ENCODE data around the gene UBE3A. TPM values are rescaled to one million over a fixed set of nuclear protein-coding genes. Genes with fewer than 3 reads are reported as not detected.

Gene UBE3A
- polyA plus RNA-seq, 2 of the 4 experiments (the other 2 are of a cell fraction) = 22.3 to 42.2 TPM

DNA sequence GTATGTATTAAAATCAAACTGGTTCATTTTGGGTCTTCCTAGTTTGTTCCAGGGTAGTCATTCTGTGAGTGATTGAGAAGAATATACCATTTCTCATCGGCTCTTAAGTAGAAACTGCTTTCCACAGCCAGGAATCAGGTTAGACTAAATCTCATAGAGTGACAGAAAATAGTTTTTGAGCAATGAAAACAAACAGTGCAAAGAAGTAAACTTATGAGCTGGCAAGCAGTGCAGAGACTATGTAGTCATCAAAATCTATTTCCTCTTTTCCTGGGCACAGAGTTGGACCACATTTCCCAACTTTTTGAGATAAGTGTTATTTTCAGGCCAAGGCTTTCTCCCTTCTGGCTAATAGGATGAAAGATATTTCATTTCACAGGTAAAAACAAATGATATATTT is 66.5 kb downstream of the UBE3A start:
- DNase-seq (ENCODE audit: low read depth in 1 of 2, low spot score in 1 of 2) (no peak), FAIRE-seq (no peak), ATAC-seq (no peak)
- ChIA-PET POLR2A (no interaction called here), CTCF (no interaction called here)
- TF ChIP-seq FOSL2 (IDR thresholded peaks at IDR 0.05) = no peak
- no peak for TF ChIP-seq FOSL2 (CRISPR knock-in tag; IDR thresholded peaks at IDR 0.05)
- no peak for TF ChIP-seq EHF (CRISPR knock-in tag; IDR thresholded peaks at IDR 0.05)
- no peak for TF ChIP-seq ESRRA (IDR thresholded peaks at IDR 0.05; ENCODE audit: borderline replicate concordance, low read length)
- TF ChIP-seq EHMT2 (IDR thresholded peaks at IDR 0.05; ENCODE audit: low read depth) = no peak
- no peak for TF ChIP-seq NPAS2 (CRISPR knock-in tag; IDR thresholded peaks at IDR 0.05; ENCODE audit: borderline replicate concordance)
- TF ChIP-seq CHD2 (IDR thresholded peaks at IDR 0.05; ENCODE audit: low read length, partially characterized antibody) = no peak
- no peak for TF ChIP-seq HEYL (CRISPR knock-in tag; IDR thresholded peaks at IDR 0.05)
- no peak for TF ChIP-seq CTCF (IDR thresholded peaks at IDR 0.05)
- TF ChIP-seq RARB (CRISPR knock-in tag; IDR thresholded peaks at IDR 0.05) = no peak
- TF ChIP-seq JUNB (IDR thresholded peaks at IDR 0.05) = no peak
- no peak for TF ChIP-seq FOSB (CRISPR knock-in tag; IDR thresholded peaks at IDR 0.05)
- Histone ChIP-seq H3K4me3 (no peak overlapping the region), H3K9me3 (no peaks in the 10 kb centered on the region), H3K4me1 (no peaks in the 10 kb centered on the region), H3K4me2 (no peak overlapping the region), H3K27ac (no peak overlapping the region)
- 96% methylated on average over 1 of the region's 1 CpG for WGBS (ENCODE audit: missing lambda C conversion rate)

DNA sequence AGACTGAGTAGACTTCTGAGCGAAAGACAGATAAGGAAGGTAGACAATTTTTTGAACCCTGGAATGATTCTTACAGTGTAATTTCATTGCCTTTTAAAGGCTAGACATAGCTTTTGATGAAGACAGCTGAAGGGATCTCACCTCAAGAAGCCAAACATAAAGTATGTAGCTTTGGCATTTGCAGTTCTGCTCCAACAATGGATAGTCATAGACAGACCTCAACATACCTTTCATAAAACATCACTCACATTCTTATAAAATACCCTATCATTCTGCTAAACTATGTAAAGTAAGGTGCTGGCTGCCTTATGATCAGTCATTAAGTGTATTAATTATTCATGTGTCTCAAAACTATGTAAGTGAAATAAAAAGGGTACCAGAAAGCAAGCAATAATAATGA is 70.0 kb downstream of the UBE3A start:
- Histone ChIP-seq H3K4me1 (no peaks in the 10 kb centered on the region), H3K27ac (no peak overlapping the region), H3K9me3 (no peaks in the 10 kb centered on the region), H3K4me3 (no peak overlapping the region), H3K4me2 (no peak overlapping the region)
- ATAC-seq (no peak), DNase-seq (ENCODE audit: low read depth in 1 of 2, low spot score in 1 of 2) (no peak), FAIRE-seq (no peak)
- POLR2A ChIA-PET = no interaction called here
- CTCF ChIA-PET = no interaction called here
- WGBS (ENCODE audit: missing lambda C conversion rate) = 83% methylated on average over 1 of the region's 1 CpG
- TF ChIP-seq CBX8 (IDR thresholded peaks at IDR 0.05) = no peak
- TF ChIP-seq MAZ (IDR thresholded peaks at IDR 0.05; ENCODE audit: borderline replicate concordance, low read depth, low read length) = no peak
- TF ChIP-seq CHD2 (IDR thresholded peaks at IDR 0.05; ENCODE audit: low read length, partially characterized antibody) = no peak
- no peak for TF ChIP-seq ESRRA (IDR thresholded peaks at IDR 0.05; ENCODE audit: borderline replicate concordance, low read length)
- no peak for TF ChIP-seq NFE2L2 (conservative IDR thresholded peaks at IDR 0.05; ENCODE audit: low read length)
- TF ChIP-seq HOXB13 (CRISPR knock-in tag; IDR thresholded peaks at IDR 0.05; ENCODE audit: low read depth) = no peak
- no peak for TF ChIP-seq HES2 (IDR thresholded peaks at IDR 0.05)
- TF ChIP-seq, protein P1, sequence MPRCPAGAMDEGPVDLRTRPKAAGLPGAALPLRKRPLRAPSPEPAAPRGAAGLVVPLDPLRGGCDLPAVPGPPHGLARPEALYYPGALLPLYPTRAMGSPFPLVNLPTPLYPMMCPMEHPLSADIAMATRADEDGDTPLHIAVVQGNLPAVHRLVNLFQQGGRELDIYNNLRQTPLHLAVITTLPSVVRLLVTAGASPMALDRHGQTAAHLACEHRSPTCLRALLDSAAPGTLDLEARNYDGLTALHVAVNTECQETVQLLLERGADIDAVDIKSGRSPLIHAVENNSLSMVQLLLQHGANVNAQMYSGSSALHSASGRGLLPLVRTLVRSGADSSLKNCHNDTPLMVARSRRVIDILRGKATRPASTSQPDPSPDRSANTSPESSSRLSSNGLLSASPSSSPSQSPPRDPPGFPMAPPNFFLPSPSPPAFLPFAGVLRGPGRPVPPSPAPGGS (IDR thresholded peaks at IDR 0.05) = no peak
- TF ChIP-seq PBX3 (IDR thresholded peaks at IDR 0.05) = no peak
- no peak for TF ChIP-seq MAFK (IDR thresholded peaks at IDR 0.05; ENCODE audit: partially characterized antibody)
- no peak for TF ChIP-seq USF2 (IDR thresholded peaks at IDR 0.05)
